Glomerular visceral epithelial cell (primary cell): Measurements from ENCODE around the gene LRRC28.

ENCODE experiments used
- DNase-seq: peaks from one replicate; pipeline ENCODE4 v3.0.0-alpha.2; 2016; ENCODE audit errors: extremely low spot score

The LRRC28 gene

DNA sequence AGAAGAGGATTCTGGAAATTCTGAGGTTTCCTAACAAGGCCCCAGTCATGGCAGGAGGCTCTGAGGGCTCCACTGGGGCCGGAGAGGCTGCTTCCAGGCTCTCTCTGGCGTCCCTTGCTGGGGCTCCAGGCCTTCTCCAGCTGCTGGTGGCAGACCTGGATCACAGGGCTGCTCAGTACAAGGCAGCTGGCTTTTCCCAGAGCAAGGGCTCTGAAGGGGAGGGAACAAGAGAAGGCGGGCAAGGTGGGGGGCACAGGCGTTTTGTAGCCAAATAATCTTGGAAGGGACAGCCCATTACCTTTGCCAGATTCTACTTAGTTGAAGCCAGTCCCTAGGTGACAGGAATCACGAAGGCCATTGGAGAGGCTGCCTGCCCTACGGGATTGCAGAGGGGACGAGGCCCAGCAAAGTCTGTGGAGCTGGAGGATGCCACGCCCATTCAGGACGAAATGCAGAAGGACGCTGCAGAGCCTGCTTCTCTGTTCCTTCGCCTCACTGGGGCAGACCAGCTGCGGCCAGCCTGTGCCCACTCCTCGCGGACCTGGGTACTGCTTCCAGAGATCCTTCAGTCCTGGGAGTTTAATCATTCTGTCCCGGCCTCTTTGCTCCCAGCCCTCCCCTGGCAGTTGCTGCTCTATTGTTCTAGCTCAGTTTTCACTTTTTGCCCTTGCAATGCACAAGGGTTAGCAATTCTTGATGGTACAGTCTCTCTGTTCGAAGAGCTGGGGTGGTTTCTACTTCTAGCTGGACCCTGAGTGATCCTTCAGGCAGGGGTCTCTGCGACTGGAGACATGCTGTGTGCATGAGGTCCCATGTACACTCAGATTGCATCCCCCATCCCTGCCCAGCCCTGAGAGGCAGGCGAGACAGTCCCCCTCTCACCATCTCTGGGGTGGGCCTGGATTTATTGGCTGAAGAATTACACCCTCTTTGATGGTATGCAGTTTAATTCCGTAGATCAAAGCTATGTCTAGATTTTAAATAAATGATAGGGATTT lies 165.2 kb downstream of the LRRC28 start:
- no peak for DNase-seq

DNA sequence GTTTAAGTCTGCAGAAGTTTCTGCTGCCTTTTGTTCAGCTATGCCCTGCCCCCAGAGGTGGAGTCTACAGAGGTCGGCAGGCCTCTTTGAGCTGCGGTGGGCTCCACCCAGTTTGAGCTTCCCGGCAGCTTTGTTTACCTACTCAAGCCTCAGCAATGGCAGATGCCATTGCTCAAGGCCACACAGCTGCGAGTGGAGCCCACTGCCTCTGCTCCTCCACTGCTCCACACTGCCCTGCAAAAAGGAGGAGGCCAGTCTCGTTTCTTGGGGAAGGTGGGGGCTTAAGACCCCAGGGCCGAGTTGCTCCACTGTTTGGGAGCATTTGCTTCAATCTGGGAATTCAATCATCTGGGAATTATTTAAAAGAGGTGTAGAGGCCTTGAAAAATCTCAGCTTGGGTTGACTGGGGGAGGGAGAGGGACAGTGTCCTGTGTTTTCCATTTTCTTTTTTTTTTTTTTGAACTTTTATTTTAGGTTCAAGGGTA lies 169.9 kb downstream of the LRRC28 start:
- DNase-seq: no peak

- DNase-seq: no peak
These were observed 170.5 kb downstream of the LRRC28 start for GRCh38 chr15:99421758-99422157.

GRCh38 chr15:99423186-99424130 lies 172.2 kb downstream of the LRRC28 start:
- no peak for DNase-seq

DNA sequence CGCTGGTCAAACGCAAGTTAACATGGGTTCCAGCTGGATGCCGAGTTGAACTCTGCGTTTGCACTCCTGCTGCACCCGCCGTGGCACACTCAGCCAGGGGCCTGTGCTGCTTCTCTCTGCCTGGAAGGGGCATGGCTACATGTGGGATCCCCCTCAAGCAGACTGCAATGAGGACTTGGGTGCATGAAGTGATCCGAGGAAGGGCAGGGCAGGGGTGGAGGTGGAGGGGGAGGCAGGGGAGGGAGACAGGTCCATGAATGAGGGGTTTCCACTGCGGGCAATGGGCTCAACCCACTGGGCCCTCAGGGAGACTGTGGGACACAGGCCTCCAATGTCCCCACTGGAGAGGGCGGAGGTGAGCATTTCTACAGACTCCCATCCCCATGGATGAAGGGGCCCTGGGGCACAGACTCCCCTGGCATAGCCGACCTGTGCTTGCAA lies 172.9 kb downstream of the LRRC28 start:
- no peak for DNase-seq

GRCh38 chr15:99424978-99425656 lies 173.8 kb downstream of the LRRC28 start:
- peak; percentile 59 for DNase-seq

- no peak for DNase-seq
These were observed 174.5 kb downstream of the LRRC28 start for GRCh38 chr15:99425657-99426301.

GRCh38 chr15:99426431-99427105 lies 175.3 kb downstream of the LRRC28 start:
- DNase-seq: no peak

GRCh38 chr15:99427210-99427609 lies 175.9 kb downstream of the LRRC28 start:
- DNase-seq: no peak

DNA sequence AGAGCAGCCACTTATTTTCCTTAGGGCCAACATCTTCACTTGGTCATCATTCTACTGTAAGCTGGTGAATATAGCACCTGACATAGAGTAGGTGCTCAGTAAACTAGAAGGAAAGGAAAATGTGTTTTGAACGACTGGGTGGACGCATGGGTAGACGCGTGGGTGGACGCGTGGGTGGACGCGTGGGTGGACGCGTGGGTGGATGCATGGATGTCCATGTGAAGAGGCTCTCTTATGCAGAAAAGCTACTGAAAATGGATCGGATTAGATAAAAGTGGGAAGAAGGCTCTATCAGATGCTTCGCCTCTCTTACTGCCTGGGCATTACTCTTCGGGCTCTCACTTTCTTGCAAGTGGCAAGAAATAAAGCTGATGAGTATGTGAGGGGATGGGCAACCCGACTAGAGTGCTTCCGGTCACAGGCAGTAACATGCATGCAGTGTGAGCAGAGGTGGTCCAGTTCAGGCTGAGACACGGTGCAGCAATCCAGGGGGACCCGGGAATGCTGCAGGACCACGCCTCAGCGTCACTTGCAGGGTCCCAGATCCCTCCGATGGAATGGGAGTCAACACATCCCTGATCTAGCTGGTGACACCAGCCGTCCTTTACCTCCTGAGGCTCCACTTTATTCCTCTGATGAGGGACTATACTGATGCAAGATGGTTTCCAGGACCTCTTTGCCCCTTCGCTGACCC lies 176.5 kb downstream of the LRRC28 start:
- DNase-seq: no peak

DNA sequence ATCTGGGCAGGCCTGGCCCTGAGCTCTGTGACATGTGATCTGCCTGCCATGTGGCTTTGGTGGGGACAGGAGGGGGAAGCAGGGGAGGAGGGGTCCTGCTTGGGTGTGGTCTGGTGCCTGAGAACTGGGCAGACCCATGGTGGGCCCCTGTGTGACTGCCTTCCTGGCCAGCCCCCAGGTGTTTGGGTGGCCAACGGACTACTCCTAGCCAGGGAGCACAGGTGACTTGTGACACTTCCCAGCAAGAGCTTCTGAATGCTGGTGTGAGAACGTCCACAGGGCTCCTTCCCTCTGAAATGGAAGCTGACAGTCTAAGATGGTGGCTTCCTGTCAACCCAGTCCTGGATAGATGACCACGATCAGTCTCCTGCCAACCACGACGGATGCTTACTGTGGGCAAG lies 178.4 kb downstream of the LRRC28 start:
- DNase-seq: no peak

DNA sequence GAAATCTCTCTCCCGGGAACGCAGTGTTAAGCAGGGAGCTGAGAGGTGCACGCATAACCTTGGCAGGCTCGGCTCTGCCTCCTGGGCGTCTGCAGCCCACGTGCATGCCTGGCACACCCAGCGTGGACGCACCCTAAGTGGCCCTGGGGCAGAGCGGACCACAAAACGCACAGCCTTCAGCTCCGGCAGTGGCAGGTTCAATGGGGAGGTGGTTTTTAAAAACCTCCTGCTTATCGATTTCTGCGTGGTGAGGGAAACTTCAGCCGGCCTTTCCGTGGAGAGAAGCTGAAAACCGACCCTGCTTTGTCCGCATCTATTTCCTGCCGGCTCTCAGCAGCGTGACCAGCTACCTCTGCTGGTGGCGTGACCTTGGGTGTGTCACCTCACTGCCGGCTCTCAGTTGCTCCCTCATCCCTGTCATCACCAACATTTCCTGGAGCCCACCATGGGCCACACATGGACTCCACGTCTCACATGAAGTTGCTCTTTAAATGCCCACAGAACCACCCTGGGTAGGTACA lies 179.7 kb downstream of the LRRC28 start:
- no peak for DNase-seq

DNA sequence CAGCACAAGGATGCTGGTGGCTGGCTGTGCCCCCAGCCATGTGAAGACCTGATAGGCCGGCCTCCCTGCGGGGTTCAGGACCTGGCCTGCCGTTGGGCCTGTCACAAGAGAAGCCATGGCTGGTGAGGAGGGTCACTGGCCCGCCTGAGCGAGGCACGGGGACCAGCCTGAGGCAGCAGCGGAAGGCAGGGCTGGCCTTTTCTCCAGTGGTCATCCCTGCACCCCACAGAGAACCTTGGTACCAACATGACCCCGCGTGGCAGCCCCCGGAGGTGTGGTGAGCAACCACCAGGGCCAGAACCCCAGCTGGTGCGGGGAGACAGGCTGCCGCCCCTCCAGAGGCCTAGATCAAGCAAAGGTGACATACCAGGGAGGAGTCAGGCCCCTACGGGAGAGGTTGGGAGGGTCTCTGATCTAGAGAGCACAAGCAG lies 180.4 kb downstream of the LRRC28 start:
- DNase-seq: no peak

DNA sequence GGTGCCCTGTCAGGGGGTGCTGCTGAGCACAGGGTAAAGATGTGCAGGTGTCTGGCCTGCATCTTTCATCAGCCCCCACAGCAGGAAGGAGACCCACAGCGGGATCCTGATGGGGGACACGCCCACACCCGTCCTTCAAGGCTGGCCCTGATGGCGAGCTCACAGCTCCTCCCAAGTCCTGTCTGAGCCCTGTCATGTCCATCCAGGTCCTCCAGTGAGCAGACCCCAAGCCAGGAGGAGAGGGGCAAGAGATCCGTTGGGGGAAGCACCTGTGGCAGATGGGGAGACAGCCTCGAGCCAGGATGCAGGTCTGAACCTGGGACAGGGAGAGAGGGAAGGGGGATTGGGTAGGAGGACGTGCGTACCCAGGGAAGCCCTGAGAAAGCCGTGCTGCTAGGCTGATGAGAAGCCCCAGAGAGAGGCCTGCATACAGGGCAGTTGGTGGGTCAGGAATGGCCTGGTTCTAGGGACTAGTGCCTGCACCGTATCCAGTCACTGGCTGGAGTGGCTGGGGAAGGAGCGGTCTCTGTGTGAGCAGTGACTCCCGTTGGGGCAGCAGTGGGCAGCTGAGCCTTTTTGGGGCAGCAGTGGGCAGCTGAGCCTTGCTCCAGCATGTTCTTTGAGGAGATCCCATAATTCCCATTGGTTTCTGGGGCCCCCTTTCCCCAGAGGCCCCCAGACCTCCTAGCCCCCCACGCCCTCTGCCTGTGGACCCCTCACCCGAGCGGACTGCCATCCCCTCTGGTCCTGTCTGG lies 181.2 kb downstream of the LRRC28 start:
- DNase-seq: no peak

- no peak for DNase-seq
These were observed 181.9 kb downstream of the LRRC28 start for GRCh38 chr15:99433026-99433756.

GRCh38 chr15:99433757-99434450 lies 182.6 kb downstream of the LRRC28 start:
- no peak for DNase-seq

DNA sequence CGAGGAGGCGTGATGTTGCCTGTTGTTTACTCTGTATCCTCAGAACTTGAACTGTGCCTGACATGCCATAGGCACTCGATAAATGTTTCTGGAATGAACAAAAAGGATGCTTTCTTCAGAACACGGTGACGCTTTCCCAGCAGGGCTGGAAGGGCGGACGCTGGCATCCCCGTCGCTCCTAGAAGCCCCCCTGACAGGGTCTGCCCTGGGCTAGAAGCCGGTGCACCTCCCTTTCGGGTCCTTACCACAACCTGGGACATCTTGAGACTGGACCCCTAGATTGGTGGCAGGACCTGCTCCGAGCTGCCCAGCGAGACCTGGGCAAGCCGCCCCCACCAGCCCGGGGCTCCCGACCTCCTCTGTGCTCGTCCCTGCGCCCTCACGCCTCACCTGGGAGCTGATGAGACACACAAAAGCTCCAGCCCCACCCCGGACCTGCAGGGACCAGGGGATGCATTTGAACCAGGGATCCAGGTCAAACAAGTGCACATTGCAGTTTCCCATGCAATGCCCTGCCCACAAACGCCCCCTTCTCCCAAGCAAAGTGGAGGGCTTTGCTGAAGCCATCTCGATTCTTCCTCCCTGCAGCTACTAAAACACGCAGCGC lies 183.3 kb downstream of the LRRC28 start:
- no peak for DNase-seq
